ENCODE results near the gene STK4. TPM values are rescaled to one million over a fixed set of nuclear protein-coding genes. Genes with fewer than 3 reads are reported as not detected.

Gene STK4
- total and polyA plus RNA-seq, 3 donors from 2014 or later: 24.9 to 42.7 (median 39.6) TPM

DNA sequence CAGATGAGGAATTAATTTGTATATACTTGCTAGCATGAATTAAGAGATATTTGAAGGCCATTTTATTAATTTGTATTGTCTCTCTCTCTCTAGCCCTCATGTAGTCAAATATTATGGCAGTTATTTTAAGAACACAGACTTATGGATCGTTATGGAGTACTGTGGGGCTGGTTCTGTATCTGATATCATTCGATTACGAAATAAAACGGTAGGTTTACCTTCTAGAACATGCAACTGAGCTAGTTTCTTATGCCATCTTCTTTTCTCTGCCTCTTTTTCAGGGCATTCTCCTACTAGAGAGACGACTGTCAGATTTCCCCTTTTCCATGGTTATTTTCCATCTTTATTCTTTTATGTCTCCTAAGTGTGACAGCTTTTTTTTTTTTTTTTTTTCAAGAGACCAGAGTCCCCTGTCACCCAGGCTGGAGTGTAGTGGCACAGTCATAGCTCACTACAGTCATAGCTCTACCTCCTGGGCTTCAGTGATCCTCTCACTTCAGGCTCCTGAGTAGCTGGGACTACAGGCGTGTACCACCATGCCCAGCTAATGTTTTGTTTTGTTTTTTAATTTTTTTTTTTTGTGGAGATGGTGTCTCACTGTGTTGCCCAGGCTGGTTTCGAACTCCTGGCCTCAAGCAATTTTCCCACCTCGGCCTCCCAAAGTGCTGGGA is 15.6 kb downstream of the STK4 start:
- intact Hi-C loops (cut with DNase I; ENCODE audit: low total_unique reads): no loop called here
- TF ChIP-seq CTCF (IDR thresholded peaks at IDR 0.05) (no peak), POLR2A (IDR thresholded peaks at IDR 0.05) (no peak)
- no peaks in the 10 kb centered on the region for H3K27me3 ChIP-seq
- WGBS, 2 donors: 90 to 94% methylated on average over 8 of the region's 8 CpGs
- no peak overlapping the region for H3K27ac ChIP-seq
- H3K9me3 ChIP-seq: no peaks in the 10 kb centered on the region
- no peak for DNase-seq
- no peak overlapping the region for H3K4me3 ChIP-seq
- no peaks in the 10 kb centered on the region for H3K4me1 ChIP-seq
- H3K36me3 ChIP-seq (ENCODE audit: low read depth, missing control alignments): no peaks in the 10 kb centered on the region

DNA sequence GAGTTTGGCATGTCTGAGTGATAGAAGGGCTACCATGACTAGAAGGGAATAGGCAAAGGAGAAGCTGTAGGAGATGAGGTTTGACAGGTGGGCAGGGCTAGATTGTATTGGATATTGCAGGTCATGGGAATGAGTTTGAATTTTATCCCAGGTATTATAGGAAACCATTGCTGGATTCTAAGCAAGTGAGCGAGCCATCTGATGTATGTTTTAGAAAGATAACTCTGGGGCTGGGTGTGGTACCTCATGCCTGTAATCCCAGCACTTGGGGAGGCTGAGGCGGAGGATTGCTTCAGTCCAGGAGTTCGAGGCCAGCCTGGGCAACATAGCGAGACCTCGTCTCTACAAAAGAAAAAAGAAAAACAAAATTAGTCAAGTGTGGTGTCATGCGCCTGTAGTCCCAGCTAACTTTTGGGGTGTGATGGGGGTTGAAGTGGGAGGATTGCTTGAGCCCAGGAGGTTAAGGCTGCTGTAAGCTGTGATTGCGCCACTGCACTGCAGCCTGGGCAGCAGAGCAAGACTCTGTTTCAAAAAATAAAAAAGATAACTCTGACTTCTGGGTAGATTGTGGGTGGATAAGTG is 16.9 kb downstream of the STK4 start:
- Histone ChIP-seq H3K9me3 (no peaks in the 10 kb centered on the region), H3K36me3 (ENCODE audit: low read depth, missing control alignments) (no peaks in the 10 kb centered on the region), H3K27me3 (no peaks in the 10 kb centered on the region), H3K4me1 (no peaks in the 10 kb centered on the region), H3K4me3 (no peak overlapping the region), H3K27ac (no peak overlapping the region)
- intact Hi-C loops (cut with DNase I; ENCODE audit: low total_unique reads): no loop called here
- 92 to 94% methylated on average over 7 of the region's 7 CpGs for WGBS, 2 donors
- no peak for DNase-seq
- TF ChIP-seq POLR2A (IDR thresholded peaks at IDR 0.05): no peak
- TF ChIP-seq CTCF (IDR thresholded peaks at IDR 0.05): no peak

- intact Hi-C loops (cut with DNase I; ENCODE audit: low total_unique reads): no loop called here
- no peaks in the 10 kb centered on the region for H3K9me3 ChIP-seq
- H3K36me3 ChIP-seq (ENCODE audit: low read depth, missing control alignments): no peaks in the 10 kb centered on the region
- peaks cover 9% of the 10 kb centered on the region for H3K4me1 ChIP-seq
- 78 to 93% methylated on average over 1 of the region's 1 CpG for WGBS, 2 donors
- no peak for DNase-seq
- TF ChIP-seq CTCF (IDR thresholded peaks at IDR 0.05) (no peak), POLR2A (IDR thresholded peaks at IDR 0.05) (no peak)
- no peak overlapping the region for H3K4me3 ChIP-seq
- no peaks in the 10 kb centered on the region for H3K27me3 ChIP-seq
- H3K27ac ChIP-seq: no peak overlapping the region
Observed at GRCh38 chr20:44988631-44989171, 22.4 kb downstream of the STK4 start.

GRCh38 chr20:44990425-44990824 is 24.1 kb downstream of the STK4 start:
- DNase-seq: no peak
- no peaks in the 10 kb centered on the region for H3K27me3 ChIP-seq
- no peak overlapping the region for H3K4me3 ChIP-seq
- peak overlapping the region; percentile 39 to 61 for H3K27ac ChIP-seq
- 47 to 56% methylated on average over 3 of the region's 3 CpGs for WGBS, 2 donors
- intact Hi-C loops (cut with DNase I; ENCODE audit: low total_unique reads): no loop called here
- H3K4me1 ChIP-seq: peaks cover 9% of the 10 kb centered on the region
- no peaks in the 10 kb centered on the region for H3K36me3 ChIP-seq (ENCODE audit: low read depth, missing control alignments)
- no peak for TF ChIP-seq POLR2A (IDR thresholded peaks at IDR 0.05)
- TF ChIP-seq CTCF (IDR thresholded peaks at IDR 0.05): no peak
- H3K9me3 ChIP-seq: no peaks in the 10 kb centered on the region

All from testis (tissue), 3 donors.